Measurements from ENCODE around the gene AHI1.
A peak's percentile ranks its signal among the peaks of the same experiment; 100 is the strongest.

The AHI1 gene

DNA sequence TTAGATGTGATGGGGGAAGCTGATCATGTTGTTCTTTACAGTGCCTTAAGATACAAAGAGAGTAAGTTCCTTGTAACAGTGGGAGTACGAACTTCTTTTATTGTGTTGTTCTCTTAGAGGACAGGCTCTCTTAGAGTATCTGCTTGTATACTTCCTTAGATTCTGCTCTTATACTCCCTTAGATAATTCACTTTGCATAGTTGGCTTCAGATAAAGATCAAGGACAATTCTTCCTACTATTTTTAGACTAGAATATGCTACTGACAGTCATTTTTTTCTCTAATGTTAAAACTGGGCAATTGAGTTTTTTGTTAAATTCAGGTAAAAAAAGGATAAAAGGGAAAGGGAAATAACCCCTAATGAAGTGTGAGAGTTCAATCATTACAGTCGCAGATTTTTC lies 177.7 kb downstream of the AHI1 start:
- no peak for DNase-seq (ENCODE audit: low spot score)
- no peak for TF ChIP-seq CTCF (IDR thresholded peaks at IDR 0.05; ENCODE audit: borderline replicate concordance, control extremely low read depth, extremely low read depth, insufficient read depth, missing control alignments)
- in situ Hi-C loops (cut with MboI; ENCODE audit: low sequenced_read_pairs, unreplicated experiment) = no loop called here

DNA sequence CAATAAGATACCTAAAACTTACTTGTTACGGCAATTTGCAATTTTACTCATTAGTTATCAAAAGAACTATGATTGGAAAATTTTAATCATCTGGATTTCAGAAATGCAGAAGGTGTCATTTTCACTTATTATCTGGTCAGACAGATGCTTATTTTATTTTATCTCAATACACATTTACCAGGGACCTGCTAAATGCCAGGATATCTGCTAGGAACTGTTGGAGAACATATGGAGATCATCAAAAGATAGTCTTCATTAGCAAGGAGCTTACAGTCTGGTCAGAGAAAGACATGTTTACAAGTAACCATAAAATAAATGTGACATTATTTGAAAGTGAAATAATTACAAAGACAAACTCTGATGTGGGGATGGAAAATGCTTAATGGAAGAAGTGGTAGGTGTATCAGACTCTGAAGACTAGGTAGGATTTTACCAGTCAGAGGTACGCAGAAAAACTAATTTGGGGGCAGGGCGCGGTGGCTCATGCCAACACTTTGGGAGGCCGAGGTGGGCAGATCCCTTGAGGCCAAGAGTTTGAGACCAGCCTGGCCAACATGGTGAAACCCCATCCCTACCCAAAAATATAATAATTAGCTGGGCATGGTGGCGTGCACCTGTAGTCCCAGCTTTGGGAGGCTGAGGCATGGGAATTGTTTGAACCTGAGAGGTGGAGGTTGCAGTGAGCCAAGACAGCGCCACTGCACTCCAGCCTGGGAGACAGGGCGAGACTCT lies 178.6 kb downstream of the AHI1 start:
- no peak for TF ChIP-seq CTCF (IDR thresholded peaks at IDR 0.05; ENCODE audit: borderline replicate concordance, control extremely low read depth, extremely low read depth, insufficient read depth, missing control alignments)

DNA sequence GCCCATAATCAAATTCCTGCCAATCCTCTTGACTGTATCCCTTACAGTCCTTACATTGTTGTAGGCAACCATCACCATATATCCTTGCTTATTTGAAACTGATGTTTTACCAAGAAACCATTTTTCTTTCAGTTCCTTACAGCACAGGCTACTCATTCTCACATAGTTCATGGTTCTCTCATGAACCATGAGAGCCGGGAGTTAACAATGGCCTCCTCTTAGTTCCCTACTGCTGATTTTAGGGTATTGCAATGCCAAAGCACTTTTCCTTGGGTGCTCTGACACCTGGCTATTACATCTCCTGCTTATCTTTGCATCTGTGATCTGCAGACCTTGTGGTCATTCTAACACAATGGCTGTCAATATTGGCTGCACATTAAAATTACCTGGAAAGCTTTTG lies 183.0 kb downstream of the AHI1 start:
- TF ChIP-seq CTCF (IDR thresholded peaks at IDR 0.05; ENCODE audit: borderline replicate concordance, control extremely low read depth, extremely low read depth, insufficient read depth, missing control alignments) = no peak
- in situ Hi-C loops (cut with MboI; ENCODE audit: low sequenced_read_pairs, unreplicated experiment) = no loop called here
- no peak for DNase-seq (ENCODE audit: low spot score)

More for the DNA sequence above, 178.6 kb downstream of the AHI1 start:
- no peak for DNase-seq (ENCODE audit: low spot score)
- in situ Hi-C loops (cut with MboI; ENCODE audit: low sequenced_read_pairs, unreplicated experiment) = no loop called here

- no peak for TF ChIP-seq CTCF (IDR thresholded peaks at IDR 0.05; ENCODE audit: borderline replicate concordance, control extremely low read depth, extremely low read depth, insufficient read depth, missing control alignments)
- in situ Hi-C loops (cut with MboI; ENCODE audit: low sequenced_read_pairs, unreplicated experiment) = no loop called here
- no peak for DNase-seq (ENCODE audit: low spot score)
Observed at GRCh38 chr6:135311446-135312200, 185.9 kb downstream of the AHI1 start.

DNA sequence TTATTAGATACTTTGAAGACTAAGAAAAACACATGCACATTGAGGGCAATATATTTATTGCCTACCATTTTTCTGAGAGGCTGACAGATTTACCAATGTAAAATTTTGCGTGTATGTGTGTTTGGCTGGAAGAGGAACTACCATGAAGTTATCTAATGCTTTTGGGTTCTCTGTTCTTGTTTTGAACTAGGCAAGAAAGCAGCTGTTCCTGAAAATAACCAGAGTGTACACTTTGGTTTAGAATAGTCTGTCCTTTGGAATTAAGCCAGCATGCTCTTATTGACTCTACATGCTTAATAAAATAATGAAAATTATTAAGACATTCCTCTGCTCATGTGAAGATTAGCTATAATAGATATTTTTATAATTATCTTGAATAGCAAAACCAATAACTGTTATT lies 187.2 kb downstream of the AHI1 start:
- in situ Hi-C loops (cut with MboI; ENCODE audit: low sequenced_read_pairs, unreplicated experiment) = no loop called here
- no peak for TF ChIP-seq CTCF (IDR thresholded peaks at IDR 0.05; ENCODE audit: borderline replicate concordance, control extremely low read depth, extremely low read depth, insufficient read depth, missing control alignments)
- peak; percentile 22 for DNase-seq (ENCODE audit: low spot score)

- DNase-seq (ENCODE audit: low spot score) = no peak
Observed at GRCh38 chr6:135306740-135307420, 190.7 kb downstream of the AHI1 start.

More at GRCh38 chr6:135306740-135307420, 190.7 kb downstream of the AHI1 start:
- no peak for TF ChIP-seq CTCF (IDR thresholded peaks at IDR 0.05; ENCODE audit: borderline replicate concordance, control extremely low read depth, extremely low read depth, insufficient read depth, missing control alignments)
- in situ Hi-C loops (cut with MboI; ENCODE audit: low sequenced_read_pairs, unreplicated experiment) = no loop called here
